GM21786 (cell line): ENCODE measurements around the gene TNMD.
"Not testable (repeated sequence)": the region's sequence is repeated elsewhere in the genome, so short reads cannot be mapped to it uniquely, and the experiment has no call there.

ENCODE experiments used
- ATAC-seq: cut with Tn5 transposase; IDR thresholded peaks from one replicate; pipeline ENCODE4 v1.9.1; 2021; ENCODE audit not compliant: unreplicated experiment

The TNMD gene

DNA sequence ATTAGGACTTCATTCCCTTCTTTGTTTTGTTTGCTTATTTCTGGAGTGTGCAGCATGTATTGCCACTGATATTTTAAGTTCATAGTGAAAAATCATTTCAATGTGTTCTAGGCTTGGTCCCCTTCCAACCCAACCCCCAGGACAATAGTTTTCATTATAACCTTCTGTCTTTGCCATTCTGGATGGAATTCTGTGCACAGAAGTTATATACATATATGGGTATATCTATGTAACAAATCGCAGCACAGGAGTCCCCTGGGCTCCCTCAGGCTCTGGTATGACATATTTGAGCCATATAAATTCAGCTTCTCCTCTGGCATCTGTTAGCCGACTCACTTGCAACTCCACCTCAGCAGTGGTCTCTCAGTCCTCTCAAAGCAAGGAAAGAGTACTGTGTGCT is at the start of gene TNMD:
Gene TNMD (plus strand): TSS at position 326 of the 400 bp plus-strand sequence. CDS start 83 bp downstream, outside the sequence.
- no peak for ATAC-seq

DNA sequence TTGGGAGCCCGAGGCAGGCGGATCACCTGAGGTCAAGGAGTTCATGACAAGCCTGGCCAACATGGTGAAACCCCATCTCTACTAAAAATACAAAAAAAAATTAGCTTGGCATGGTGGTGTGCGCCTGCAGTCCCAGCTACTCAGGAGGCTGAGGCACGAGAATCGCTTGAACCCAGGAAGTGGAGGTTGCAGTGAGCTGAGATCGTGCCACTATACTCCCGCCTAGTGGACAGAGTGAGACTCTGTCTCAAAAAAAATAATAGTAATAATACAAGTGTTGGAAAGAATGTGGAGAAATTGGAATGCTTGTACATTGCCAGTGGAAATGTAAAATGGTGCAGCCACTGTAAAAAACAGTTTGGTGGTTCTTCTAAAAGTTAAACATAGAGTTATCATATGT is 19.2 kb upstream of the TNMD start:
- ATAC-seq, result not testable (repeated sequence)

DNA sequence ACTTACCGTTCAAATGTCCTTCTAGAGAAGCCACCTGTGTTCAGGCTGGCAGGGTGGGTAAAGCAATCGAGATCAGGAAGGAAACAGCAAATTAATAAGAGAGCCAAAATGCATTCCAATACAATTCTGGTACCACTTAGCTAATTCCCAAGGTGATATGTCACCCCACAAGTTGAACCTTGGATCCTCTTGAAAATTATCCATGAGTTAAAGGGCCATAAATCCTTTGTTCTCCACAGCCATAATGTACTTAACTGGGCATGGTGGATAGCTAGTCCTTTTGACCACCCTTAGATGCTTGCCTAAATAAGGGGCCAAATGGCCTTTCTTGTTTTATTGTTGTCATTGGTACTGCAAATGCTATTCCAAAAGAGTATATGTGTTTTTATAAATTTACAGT is 2.0 kb downstream of the TNMD start:
- ATAC-seq, result no peak

DNA sequence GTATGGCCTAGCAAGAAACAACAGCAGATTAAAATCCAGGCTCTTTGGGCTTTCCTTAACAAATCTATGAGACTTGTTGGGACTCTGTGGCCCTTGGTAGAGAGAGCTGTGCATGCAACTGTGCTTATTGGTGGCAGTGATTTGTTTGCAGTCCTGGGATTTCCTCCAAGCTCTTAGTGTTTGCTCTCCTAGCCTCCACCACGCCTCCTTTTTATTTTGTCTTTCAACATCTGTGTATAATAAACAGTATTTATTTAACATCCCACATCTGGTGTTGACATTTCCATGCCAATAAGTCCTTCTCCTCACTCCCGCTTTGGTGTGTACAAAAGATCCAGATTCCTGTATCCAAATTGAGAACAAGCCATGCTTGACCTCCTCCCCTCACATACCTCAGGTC is 3.1 kb downstream of the TNMD start:
- no peak for ATAC-seq

DNA sequence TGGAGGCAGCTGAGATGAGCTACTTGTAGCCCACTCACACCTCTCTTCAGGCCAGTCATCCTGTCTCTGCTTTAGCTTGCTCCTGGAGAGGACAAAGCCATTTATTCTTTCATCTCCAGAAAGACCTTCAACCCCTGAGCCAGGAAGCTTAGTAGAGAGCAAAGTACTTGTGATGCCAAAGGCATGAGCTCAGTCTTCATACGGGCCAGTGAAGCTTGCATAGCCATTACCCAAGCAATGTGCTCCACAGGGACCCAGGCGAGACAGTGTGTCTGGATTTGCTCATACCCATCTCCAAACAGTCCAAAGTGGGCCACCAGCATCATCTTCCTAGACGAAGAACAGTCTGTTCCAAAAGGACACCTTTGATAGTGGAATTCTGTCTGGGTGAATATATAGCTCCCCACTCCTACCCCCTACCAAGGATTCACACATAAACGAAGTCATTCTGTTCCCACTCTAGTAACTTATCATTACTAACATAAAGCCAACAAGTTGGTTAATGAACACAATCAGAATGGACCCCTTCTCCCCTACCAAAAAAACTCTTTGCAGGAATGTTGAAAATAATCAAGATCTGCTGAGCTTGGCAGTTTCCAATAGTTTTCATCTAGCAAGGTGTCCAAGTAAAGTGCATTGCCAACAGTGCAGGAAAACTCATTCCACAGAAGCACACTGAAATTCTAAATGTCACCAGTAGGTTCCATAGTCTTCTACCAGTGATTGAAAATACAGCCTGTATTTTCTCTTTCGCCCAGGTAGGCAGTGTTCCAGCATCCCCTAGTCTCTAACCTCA is 6.7 kb downstream of the TNMD start:
- no peak for ATAC-seq

DNA sequence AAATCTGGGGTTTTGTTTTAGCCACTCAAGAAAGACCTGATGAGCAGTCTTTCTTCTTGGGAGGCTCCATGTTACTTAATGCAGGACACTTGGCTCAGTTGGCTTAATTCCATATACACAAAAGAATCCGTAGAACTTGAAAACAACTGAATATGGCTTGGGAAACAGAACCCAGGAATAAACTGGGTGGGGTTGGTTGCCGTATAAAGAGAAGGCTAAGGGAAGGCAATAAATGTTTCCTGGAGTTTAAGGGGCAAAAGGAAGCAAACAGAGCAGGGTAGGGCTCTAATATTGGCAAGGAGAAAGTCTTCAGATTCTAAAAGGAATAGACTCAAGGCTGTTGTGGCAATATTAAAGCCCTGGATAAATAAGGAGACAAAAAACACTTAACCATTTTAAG is 8.4 kb downstream of the TNMD start:
- no peak for ATAC-seq

DNA sequence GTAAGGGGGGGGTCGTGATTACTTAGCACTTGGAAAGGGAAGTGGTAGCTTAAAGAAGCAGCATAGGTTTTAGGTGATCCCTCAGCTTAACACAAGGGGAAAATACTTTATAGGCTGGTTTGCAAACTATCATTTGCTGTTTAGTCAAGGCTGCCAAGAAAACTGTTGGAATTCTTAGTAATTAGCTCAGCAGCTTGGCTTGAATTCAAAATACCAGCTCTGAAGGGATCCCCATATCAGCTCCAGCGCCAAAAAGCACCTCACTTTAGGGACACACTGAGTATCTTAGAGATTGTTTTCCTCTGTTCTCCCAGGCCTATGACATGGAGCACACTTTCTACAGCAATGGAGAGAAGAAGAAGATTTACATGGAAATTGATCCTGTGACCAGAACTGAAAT is 8.8 kb downstream of the TNMD start:
- no peak for ATAC-seq

DNA sequence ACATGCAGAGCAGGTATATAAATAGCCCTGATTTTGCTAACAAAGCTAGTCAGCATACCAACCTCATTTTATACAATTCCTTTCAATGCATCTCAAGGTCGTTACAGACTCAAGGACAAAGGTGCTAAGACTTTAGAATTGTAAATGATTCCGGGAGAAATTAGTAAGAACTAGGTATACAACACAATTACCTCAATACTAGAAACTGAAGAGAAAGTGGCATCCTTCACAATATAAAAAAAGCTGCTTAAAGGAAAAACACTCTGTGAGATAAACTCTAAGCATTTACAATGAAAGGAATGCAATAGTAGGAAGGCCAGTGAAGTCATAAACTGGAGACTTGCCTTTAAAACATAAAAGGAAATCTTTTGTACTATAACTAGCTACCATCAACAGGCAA is 11.9 kb downstream of the TNMD start:
- ATAC-seq, result no peak

DNA sequence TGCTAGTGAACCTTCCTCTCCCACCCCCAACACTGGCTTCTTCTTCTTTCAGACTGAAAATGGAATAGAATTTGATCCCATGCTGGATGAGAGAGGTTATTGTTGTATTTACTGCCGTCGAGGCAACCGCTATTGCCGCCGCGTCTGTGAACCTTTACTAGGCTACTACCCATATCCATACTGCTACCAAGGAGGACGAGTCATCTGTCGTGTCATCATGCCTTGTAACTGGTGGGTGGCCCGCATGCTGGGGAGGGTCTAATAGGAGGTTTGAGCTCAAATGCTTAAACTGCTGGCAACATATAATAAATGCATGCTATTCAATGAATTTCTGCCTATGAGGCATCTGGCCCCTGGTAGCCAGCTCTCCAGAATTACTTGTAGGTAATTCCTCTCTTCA is 14.7 kb downstream of the TNMD start:
- no peak for ATAC-seq

DNA sequence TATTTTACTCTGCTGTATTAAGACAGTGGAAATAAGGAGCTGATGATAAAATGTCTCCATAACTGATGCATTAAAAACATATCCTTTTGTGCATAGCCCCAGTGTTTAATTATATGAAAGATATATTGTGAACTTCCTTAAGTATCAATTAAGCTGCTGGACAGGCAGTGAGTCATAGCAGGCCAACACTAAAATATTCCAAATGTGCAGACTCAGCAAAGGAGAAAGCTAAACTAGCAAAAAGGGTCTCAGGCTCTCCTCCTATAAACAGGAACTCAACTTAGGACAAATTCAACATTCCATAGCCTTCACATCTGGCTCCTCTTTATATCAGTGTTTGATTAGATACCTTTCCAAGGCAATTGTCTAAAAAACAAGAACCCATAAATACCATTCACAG is 15.6 kb downstream of the TNMD start:
- ATAC-seq, result no peak

DNA sequence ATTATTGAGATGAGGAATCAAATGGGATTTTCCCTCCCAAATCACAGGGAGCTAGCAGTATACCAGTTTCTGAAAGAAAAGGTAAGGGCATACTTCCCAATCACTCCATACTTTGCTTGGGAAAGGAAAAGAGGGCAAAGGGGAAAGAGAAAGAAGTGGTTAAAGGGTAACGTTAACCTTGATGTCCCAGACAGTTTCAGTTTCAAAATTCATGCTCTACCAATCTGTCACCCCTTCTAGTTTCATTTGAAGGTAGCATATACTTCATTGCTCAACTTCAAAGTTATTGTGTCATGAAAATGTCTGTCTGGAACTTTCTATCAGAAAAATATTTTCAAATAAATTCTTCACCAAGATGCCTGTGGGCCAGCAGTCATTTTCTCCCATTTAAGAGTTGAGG is 16.0 kb downstream of the TNMD start:
- ATAC-seq, result no peak

DNA sequence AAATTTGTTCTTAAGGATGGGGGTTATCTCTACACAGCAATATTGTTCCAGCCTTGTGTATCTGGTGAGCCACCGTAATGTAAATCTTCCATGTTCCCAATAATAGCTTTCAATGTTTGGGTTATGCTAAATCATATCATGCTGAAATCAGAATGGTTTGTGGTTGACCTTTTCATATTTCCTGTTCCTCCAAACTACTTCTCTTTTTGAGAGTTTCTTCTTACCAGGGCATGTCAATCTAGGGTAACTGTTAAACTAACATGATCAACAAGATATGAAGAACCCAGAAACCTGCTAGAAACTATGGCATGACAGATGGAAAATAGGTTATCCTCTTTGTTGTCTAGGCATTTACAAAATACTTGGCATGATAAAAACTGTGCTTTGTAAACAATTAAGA is 22.0 kb downstream of the TNMD start:
- no peak for ATAC-seq

DNA sequence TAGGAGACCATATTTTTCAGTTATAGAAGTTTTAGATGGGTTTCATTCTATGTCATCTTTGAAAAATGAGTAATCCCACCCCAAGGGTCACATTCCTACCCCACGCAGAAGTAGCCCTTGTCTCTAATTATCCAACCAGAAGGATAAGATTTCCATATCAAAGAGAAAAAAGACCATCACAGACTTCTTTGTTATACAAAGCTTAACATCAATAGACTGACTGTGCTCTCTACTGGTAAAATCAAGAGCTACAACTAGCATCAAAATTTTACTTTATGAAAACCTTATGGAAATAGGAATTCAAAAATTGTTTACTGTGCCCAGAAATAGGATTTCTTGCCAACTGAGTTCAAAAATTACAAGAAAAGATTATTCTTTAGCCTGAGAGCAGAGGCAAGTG is 24.9 kb downstream of the TNMD start:
- ATAC-seq, result no peak

DNA sequence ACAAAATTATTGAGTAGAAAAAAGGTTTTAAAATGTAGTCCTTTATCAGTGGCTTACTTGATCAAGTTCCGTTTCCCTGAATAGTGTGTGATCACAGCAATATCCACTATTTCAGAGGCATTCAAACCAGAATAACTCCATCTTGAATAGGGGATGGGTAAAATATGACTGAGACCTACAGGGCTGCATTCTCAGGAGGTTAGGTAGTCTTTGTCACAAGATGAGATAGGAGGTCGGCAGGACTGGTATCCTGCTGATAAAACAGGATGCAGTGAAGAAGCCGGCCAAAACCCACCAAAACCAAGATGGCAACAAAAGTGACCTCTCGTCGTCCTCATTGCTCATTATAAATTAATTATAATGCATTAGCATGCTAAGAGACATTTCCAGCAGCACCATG is 27.2 kb downstream of the TNMD start:
- ATAC-seq, result no peak

DNA sequence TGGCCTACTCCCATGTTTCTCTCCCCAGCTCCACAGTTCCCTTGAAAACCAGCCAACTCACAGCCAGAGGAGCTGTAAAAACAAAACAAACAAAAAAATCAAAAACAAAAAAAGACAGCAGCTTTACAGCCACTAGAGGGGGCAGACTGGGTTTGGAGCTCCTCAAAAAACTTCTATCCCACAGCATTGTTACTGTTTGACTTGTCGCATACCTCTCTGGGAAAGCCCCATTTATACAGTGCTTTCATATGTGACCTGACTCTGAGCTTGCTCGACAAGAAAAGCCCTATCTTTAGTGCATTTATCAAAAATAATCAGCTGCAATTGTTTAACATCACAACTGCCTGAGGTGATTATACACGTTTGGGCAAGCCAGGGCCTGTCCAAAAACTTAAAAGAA is 30.3 kb downstream of the TNMD start:
- ATAC-seq, result peak; percentile 100

DNA sequence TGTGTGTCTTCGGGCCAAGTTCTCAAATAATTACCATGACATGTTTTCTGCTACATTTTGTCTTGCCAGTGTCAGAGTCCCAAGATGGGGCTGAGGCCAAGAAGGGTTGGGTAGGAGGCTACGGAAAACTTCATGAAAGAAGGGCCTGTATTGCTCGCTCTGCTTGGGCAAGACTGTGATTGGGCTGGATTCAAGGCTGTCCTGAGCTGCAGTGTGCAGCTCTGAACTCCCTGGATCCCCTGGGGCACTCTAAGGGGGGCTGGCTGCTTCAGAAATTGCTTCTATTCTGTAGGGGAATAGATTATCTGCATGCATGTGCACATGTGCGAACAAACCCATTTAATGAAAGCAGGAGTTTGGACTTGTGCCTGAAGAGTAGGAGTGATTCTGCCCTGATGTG is 38.3 kb downstream of the TNMD start:
- ATAC-seq, result no peak

DNA sequence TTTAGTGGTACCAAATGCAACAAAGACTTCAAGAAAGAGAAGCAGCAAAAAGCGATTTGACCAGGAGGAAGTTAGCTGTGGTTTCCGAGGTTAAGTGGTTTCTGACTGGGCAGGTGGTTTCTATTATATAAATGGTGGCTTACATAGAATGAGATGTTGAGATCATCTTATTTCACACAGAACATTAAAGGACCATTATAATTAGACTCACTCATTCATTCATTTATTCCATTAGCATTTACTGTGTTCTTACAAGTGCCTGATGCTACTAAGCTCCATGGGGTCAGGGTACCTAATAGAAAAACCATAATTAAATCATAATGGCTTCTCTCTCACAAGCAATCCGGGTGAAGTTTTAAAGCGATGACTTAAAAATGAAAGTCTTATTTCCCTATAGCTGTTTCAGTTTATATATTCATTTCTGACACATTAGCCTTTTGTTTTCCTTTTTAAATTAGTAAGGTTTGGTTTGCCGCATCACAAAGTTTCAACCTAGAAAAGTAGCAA is 41.3 kb downstream of the TNMD start:
- ATAC-seq, result peak; percentile 94

DNA sequence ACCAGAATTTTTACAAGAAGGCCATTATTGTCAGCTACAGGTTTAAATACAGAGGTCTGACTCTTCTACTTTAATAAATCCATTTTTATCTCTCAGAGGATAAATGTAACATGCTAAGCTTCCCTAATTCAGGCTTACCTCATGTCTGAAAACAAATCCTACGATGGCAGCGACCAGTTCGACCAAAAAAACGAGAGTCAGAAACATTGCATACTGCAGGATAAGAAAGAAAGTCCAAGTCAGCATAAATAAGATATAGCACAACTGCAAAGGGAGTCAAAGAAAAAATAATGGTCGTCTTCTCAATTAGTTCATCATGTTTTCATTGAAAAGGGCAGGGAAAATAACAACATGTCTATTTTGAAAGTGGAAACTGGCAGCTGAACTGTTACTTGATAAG is 50.3 kb downstream of the TNMD start:
- no peak for ATAC-seq

DNA sequence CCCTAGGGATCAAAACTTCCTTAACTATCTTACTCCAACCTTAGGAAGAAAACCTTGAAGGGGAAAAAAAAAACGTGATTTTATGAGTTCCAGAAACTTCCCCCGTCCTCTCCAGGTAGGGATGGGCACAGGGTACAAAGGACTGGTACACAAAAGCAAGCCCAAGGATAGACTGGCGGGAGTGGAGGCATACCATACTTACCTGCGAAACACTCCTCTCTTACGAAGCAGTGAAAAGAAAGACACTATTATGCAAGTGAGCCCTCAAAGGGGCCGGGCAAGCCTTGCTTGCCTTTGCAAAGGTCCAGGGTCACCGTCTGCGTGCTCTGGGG is 51.2 kb downstream of the TNMD start:
- ATAC-seq, result no peak

DNA sequence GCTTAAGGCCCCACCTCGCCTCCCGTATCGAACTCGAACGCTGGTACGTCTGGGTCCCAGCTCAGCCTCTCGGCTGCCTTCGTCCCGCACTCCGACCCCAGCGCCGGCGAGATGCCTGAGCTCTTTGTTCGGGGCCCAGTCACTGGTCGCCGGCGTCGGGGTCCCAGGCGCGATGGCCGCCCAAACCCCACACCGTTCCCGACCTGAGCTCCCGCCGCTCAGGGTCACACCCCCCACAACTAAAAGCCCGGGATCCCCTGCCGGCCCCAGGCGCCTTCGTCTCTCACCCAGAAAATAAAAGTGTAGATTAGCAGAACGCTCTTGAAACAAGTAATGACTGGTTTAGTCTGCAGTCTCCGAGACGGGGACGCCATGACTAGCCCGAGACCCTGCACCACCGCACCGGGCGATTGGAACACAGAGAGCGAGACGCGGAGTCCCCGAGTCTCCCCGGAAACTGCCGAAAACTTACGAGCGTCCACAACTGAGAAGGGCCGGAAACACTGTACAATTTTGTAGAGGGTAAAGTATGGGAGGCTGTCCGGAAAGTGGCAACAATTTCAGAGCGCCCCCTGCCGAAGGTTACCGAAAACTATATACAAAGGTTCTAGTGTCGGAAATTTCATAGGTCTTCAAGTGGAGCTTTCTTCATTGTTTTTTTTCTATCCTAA is 51.7 kb downstream of the TNMD start, which contains the start of gene TSPAN6:
Gene TSPAN6 (minus strand): TSS at position 486 of the 671 bp plus-strand sequence. CDS start 112 bp downstream, at position 374.
- peak; percentile 97 for ATAC-seq

DNA sequence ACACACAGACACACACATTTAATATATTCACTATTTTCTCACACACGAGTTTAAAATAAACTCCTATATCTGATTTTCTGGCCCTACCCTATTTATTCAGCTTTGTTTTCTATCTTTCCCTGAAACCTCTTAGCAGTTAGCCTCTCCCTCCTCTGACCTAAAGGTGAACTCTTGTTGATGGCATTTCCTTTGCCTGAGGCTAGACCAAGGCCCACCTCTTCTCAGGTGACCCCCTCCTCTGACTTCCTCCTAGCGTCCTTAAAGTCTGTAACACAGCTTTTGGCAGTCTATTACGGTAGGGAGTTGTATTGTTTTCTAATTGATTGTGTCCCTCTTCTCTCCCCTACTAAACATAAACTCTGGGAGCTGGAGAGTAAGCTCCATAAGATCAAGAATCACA is 57.6 kb downstream of the TNMD start:
- ATAC-seq, result no peak

DNA sequence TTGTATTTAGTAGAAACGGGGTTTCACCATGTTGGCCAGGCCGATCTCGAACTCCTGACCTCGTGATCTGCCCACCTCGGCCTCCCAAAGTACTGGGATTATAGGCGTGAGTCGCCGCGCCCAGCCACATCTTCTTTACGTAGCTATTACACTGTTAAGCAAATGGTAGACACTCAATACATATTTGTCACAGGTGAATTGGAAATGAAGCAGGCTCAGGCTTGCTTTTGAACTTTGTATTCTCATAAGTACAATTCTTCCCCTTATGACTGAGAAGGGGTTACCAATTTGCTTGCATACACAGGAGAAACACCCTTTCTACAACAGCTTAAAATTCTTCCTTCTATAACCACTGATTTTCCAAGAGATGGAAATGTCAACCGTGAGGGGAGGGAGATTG is 58.5 kb downstream of the TNMD start:
- ATAC-seq, result no peak
